Measurements from ENCODE around the gene TMEM44.

The TMEM44 gene

DNA sequence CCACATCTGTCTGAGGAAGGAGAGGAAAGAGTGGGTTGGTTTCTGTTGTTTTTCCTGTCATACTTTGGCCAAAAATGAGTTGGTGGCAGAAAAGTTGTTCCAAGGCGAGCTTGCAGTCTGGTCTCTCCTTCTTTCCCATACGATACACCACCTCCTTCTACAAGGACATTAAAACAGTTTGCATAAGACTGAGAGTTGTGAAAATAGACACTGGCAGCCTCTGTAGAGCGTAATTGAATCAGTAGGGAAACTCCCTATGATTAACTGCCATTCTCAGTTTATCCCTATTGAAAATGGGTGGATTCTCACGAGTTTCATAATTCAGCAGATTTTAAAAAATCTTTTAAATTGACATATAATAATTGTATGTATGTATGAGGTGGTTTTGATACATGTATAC is 42.5 kb upstream of the TMEM44 start:
- H3K4me3 ChIP-seq (replicated peaks; ENCODE audit: low read depth, low read length) = no peak overlapping the region; the same call in 1 of the 2 replicates
- H3K27me3 ChIP-seq (replicated peaks; ENCODE audit: control insufficient read depth, insufficient read depth, low read length) = no peaks in the 10 kb centered on the region
- TF ChIP-seq, protein P1, sequence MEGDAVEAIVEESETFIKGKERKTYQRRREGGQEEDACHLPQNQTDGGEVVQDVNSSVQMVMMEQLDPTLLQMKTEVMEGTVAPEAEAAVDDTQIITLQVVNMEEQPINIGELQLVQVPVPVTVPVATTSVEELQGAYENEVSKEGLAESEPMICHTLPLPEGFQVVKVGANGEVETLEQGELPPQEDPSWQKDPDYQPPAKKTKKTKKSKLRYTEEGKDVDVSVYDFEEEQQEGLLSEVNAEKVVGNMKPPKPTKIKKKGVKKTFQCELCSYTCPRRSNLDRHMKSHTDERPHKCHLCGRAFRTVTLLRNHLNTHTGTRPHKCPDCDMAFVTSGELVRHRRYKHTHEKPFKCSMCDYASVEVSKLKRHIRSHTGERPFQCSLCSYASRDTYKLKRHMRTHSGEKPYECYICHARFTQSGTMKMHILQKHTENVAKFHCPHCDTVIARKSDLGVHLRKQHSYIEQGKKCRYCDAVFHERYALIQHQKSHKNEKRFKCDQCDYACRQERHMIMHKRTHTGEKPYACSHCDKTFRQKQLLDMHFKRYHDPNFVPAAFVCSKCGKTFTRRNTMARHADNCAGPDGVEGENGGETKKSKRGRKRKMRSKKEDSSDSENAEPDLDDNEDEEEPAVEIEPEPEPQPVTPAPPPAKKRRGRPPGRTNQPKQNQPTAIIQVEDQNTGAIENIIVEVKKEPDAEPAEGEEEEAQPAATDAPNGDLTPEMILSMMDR (IDR thresholded peaks at IDR 0.05; ENCODE audit: insufficient read depth, low read length, poor library complexity, severe bottlenecking) = no peak
- no peaks in the 10 kb centered on the region for H3K36me3 ChIP-seq (ENCODE audit: control insufficient read depth, insufficient read depth, low read length)
- no peak for DNase-seq (ENCODE audit: extremely low read depth, insufficient read length)

DNA sequence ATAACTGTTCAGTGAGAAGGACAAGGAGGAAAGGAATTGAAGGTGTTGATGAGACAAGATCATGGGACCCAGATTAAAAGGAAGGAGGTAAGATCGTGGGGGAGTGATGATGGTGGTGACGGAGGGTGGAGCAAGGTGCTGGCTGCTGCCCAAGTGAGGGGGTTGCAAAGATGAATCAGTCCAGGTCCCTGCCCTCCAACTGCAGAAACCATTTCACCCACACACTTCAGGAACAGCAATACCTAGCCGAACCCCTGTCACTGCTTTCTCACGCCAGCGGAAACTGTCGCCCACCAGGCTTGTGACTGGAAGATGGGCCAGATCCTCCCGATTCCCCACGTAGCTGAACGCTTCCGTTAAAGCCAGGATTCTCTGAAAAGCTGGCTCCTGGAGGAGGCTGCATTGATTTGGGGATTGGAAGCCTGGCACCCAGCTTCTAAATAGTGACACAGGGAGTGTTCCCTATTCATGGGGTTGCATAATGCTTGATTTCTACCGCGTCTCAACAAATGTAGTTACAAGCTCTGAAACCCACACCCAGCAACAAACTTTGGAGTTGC is 41.9 kb upstream of the TMEM44 start:
- no peaks in the 10 kb centered on the region for H3K27me3 ChIP-seq (replicated peaks; ENCODE audit: control insufficient read depth, insufficient read depth, low read length)
- no peak overlapping the region; the same call in 1 of the 2 replicates for H3K4me3 ChIP-seq (replicated peaks; ENCODE audit: low read depth, low read length)
- no peaks in the 10 kb centered on the region for H3K36me3 ChIP-seq (ENCODE audit: control insufficient read depth, insufficient read depth, low read length)
- no peak for DNase-seq (ENCODE audit: extremely low read depth, insufficient read length)
- TF ChIP-seq, protein P1 (IDR thresholded peaks at IDR 0.05; ENCODE audit: insufficient read depth, low read length, poor library complexity, severe bottlenecking) = no peak

DNA sequence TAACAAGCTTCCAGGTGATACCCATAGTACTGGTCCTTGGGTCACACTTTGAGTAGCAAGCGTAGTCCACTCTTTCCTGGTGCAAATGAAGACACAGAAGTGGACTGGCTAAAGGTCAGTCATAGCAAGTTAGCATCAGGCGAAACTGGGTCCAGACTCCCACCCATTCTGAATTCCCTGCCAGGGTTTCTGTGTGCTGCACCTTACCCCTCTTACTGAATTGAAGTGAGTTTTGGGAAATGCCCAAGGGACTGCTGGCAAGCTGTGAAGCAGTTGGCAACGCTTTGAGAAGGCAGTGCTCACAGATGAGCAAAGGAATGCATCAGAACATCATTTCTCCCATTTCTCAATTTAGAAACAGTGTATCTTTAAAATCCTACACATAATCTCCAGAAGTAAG is 40.5 kb upstream of the TMEM44 start:
- H3K27me3 ChIP-seq (replicated peaks; ENCODE audit: control insufficient read depth, insufficient read depth, low read length) = no peaks in the 10 kb centered on the region
- TF ChIP-seq, protein P1 (IDR thresholded peaks at IDR 0.05; ENCODE audit: insufficient read depth, low read length, poor library complexity, severe bottlenecking) = no peak

DNA sequence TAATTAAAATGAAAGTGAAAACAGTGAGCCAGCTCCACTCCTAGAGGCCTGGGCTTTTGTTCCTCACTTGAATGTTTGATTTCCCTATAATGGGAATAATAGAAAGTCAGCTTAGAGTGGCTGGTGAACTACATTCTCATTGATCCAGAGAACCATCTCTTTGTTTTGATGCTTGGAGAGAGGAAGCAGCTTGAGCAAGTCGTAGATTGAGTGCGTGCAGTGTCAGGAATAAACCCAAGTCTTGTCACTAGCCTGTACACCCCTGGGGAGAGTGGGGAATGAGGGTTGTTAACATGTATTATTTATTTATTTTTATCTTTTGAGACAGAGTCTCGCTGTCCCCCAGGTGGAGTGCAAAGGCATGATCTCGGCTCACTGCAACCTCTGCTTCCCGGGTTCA is 39.7 kb upstream of the TMEM44 start:
- H3K27me3 ChIP-seq (replicated peaks; ENCODE audit: control insufficient read depth, insufficient read depth, low read length) = no peaks in the 10 kb centered on the region
- DNase-seq (ENCODE audit: extremely low read depth, insufficient read length) = no peak
- TF ChIP-seq, protein P1 (IDR thresholded peaks at IDR 0.05; ENCODE audit: insufficient read depth, low read length, poor library complexity, severe bottlenecking) = no peak

More for the DNA sequence above, 40.5 kb upstream of the TMEM44 start:
- DNase-seq (ENCODE audit: extremely low read depth, insufficient read length) = no peak
- Histone ChIP-seq H3K36me3 (ENCODE audit: control insufficient read depth, insufficient read depth, low read length) (peaks cover 1% of the 10 kb centered on the region; the same call in 1 of the 2 replicates), H3K4me3 (replicated peaks; ENCODE audit: low read depth, low read length) (no peak overlapping the region)

DNA sequence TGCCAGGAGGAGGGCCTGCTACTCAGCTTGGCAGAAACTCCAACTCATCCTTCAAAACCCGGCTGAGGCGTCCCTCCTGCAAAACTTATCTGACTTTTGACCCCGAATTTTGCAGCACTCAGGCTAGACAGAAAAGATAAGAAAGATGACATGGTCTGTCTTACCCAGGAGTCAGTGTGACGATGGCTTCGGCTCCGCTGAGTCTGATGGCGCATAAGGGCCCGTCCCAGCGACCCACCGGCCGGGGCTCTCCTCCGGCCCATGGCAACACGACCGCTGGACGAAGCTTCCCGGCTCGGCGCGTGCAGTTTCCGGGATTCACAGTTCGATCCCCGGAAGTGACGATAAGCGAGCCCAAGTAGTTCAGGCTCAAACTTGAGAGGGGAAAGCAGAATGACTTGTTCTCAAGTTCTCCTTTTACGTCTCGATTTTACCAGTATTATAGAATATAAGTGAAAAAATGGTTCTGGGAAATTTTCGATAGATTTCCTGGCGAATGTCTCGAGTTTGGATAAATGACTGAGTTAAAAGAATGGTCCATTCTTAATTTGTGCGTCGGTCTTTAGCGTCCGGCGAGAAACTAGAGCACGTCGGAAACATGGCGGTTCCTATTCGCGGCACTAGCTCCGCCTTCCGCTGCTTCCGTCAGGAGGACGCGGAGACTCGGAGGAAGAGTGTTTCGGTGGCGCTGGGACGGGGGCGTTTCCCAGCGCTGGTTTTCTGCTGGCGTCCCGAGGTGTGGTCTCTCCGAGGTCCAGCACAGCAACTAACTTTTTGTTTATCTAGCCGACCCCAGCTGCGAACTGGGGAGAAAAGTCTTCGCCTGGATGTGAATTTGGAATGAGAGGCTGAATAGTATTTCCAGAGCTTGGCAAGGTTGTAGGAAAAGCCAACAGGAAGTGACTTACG is 38.9 kb upstream of the TMEM44 start, which contains the start of gene LSG1:
LSG1 (minus strand) TSS at position 292 of the 909 bp plus-strand sequence; CDS start at position 263, 29 bp downstream.
- peak; percentile 86 for DNase-seq (ENCODE audit: extremely low read depth, insufficient read length)
- no peaks in the 10 kb centered on the region for H3K27me3 ChIP-seq (replicated peaks; ENCODE audit: control insufficient read depth, insufficient read depth, low read length)
- H3K4me3 ChIP-seq (replicated peaks; ENCODE audit: low read depth, low read length) = peak within 1 kb of the TSS; percentile 99
- peaks cover 3% of the 10 kb centered on the region for H3K36me3 ChIP-seq (ENCODE audit: control insufficient read depth, insufficient read depth, low read length)
- TF ChIP-seq, protein P1 (IDR thresholded peaks at IDR 0.05; ENCODE audit: insufficient read depth, low read length, poor library complexity, severe bottlenecking) = no peak

More for the DNA sequence above, 39.7 kb upstream of the TMEM44 start:
- Histone ChIP-seq H3K4me3 (replicated peaks; ENCODE audit: low read depth, low read length) (peak overlapping the region; percentile 99), H3K36me3 (ENCODE audit: control insufficient read depth, insufficient read depth, low read length) (peaks cover 1% of the 10 kb centered on the region; the same call in 1 of the 2 replicates)
